HG03442 (cell line): ENCODE measurements around the gene IRX2.

Experiments used
- ATAC-seq: cut with Tn5 transposase; IDR thresholded peaks from one replicate; pipeline ENCODE4 v1.9.1; 2021; ENCODE audit warnings: mild to moderate bottlenecking, moderate library complexity; ENCODE audit not compliant: unreplicated experiment

The IRX2 gene

GRCh38 chr5:2721385-2722138 lies 29.9 kb downstream of the IRX2 start:
- ATAC-seq, result no peak

- ATAC-seq, result no peak
These were observed 32.1 kb downstream of the IRX2 start for GRCh38 chr5:2719332-2719731.

DNA sequence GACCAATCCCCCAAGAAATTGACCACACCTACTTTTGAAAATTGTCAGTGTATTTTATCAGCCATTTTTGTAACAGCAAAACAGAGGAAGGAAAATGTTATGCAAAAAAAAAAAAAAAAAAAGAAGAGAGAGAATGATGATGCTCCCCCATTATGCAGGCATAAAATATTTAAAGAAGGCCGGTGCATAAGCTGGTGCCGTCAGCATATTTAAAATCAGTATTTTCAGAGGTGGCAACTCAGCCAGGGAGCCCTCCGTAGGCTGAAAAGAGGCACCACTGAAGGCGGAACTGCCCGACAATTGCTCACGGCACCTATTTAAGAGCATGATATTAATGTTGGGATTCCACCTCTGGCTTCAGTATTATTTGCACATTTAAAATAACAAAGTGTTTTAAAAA lies 33.4 kb downstream of the IRX2 start:
- ATAC-seq, result no peak

DNA sequence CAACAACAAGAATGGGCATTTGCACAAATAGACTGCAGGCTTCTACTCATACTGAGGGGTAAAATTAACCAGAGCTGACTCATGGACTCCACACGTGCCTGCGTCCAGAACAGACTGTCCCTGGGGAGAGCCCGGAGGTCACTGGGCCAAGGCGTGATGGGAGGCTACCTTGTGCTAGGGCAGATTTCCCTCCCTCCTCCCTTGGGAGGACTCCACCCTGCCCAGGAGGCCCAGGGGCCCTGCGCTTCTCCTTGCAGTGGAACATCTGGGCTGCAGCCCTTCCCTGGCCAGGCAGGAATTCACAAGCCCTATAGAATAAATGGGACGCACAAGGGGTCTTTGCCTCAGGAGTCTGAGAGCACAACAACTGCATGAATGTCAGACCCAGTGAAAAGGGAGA lies 35.6 kb downstream of the IRX2 start:
- ATAC-seq, result no peak

- ATAC-seq, result no peak
These were observed 36.7 kb downstream of the IRX2 start for GRCh38 chr5:2714805-2715204.

DNA sequence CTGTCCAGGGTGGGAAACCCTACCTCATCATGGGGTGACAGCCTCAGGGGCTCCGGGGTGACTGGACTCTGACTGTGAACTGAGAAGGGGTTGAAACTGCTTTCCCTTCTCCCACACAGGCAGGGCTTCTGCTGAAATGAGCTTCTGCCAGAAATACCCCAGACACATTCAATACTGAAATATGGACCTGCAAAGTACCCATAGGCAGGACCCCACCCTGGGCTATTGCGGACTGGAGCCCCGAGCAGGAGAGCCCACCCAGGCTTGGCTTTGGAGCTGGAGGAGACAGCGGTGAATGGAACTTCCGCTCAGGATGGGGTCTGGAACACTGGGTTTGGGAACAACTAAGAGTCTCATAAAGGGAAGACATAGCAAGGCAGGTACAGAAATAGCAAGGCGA lies 37.5 kb downstream of the IRX2 start:
- ATAC-seq, result no peak

GRCh38 chr5:2711446-2712425 lies 39.7 kb downstream of the IRX2 start:
- no peak for ATAC-seq

DNA sequence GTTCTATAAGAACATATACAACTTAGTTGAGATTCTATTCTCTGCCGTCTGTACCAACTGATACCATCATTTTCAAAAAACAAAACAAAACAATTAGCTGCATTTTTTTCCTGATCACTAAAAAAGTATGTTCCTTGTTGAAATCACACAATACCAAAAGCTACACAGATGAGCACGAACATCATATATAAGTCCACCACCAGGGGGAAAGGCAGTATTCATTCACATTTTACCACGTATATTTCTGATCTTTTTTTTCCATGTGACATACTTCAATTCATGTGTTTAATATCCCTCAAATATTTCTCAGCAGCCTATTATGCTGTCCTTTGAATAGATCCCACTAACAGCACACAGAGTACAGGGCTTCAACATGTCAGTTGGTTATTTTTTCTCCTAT lies 40.6 kb downstream of the IRX2 start:
- ATAC-seq, result no peak

- ATAC-seq, result no peak
These were observed 41.3 kb downstream of the IRX2 start for GRCh38 chr5:2709976-2710689.

DNA sequence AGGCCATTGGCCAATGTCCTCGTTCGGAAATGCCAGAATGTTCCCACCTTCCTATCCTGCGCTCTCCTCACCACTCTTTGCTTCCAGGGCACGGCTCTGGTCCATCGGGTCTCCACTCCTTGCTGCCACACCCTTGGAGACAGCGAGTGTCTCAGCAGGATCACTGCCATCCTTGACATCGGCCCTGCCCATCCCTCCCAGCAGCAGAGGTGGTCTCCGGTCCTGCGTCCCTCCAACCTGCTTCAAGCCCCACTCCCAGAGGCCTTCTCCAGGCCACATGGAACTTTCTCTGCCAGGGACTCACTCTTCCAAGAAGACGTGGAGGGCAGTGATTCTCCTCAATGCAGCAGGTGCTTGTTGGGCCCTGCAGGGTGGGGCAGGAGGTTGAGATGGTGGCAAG lies 42.7 kb downstream of the IRX2 start:
- ATAC-seq, result no peak

DNA sequence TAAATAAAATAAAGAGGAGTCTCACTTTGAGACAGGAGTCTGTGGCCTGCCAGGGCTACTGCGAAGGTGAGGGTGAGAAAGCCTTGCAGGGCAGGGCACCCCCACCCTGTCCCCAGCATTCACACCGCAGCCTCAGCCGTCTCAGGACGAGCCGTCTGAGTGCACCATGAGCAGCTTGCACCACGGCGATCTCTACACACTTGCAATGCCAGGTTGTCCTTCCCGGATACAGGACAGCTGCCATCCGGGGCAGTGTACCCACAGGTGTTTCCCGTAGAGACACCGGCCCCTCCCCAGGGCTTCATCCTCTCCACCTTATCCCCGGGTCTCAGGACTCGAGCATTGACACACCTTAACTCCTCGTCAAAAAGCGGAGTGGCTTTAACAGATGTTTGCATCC lies 43.3 kb downstream of the IRX2 start:
- no peak for ATAC-seq

- ATAC-seq, result no peak
These were observed 45.6 kb downstream of the IRX2 start for GRCh38 chr5:2705861-2706260.

- ATAC-seq, result no peak
These were observed 46.5 kb downstream of the IRX2 start for GRCh38 chr5:2704806-2705645.

DNA sequence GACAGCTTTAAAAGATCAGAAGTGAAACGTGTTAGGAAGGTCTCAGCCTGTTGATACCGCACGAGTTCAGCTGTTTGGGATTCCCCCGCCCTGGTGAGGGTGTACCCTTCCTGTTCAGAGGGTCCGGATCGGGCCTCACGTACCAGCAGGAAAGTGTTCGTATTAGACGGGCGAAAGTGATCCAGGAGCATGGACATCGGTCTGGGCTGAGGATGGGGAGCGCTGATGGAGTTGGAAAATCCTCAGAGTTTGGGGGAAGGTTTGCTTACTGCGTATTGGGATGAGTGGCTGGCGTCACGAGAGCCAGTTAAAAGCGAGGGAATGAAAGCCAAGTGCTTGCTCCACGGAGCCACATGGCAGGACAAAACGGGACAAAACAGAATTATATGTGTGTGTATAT lies 47.4 kb downstream of the IRX2 start:
- no peak for ATAC-seq

DNA sequence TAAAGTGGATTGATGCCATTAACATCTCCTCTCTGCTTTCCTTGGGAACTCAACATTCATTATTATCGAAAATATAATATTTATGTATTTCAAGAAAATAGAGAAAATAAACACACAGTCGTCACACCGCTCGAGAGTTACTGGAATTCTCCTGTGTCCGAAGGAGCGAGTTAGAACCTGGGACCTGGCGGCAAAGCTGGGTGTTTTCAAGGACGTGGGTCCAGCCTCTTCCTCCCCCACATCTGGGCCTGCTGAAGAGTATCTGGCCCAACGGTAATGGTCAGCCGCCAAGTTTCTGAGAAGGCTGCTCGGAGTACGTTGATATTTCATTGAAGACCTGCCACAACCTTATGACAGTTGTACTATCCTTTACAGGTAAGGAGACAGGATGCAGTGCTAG lies 47.9 kb downstream of the IRX2 start:
- ATAC-seq, result no peak

DNA sequence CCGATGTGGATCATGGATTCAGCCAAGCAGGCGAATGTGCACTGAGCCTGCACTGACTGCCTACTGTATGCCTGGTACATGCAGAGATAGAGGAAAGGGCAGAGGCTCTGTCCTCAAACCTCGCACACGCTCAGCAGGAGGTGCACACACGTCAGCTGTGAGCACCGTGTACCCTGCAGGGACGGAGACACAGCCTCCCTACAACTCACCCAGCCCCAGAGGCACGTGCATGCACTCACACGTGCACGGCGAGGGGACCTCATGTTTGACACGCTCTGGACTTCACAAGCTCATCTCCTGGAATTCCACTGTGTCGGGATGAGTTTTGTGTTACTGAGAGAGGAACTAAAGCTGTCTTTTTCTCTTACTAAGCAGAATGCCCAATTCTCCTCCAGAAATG lies 48.4 kb downstream of the IRX2 start:
- ATAC-seq, result no peak

DNA sequence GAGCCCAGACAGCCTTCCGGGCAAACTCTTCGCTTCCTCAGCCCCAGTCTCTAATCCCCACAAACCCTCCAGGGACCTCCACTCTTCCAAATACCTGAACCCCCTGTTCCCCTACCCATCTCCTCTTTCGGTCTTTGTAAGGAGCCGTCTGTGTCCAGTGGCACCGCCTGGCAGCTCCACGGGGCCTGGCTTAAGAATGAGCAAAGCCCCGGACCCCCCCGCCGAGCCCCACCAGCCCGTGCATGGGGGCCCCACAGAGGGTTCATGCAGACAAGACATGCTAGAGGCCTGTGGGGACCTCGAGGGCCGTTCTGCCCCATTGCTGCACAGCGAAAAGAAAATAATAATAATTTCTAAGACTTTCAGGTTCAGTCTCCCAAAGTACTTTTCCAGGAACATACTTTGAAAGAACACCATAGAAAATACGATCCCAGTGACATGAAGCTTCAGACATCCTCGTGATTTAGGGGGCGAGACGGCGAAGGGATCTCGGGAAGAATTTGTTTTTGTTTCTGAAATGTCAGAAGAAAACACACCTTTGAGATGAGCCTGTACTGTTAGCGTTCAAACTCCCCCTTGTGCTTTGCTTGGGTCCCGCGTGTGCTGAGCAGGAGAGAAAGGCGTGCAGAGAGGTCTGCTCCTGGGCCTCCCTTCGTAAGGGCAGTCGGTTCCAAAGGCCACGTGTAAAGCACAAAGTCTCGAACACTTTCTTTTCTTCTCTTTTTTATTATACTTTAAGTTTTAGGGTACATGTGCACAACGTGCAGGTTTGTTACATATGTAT lies 49.2 kb downstream of the IRX2 start:
- no peak for ATAC-seq

DNA sequence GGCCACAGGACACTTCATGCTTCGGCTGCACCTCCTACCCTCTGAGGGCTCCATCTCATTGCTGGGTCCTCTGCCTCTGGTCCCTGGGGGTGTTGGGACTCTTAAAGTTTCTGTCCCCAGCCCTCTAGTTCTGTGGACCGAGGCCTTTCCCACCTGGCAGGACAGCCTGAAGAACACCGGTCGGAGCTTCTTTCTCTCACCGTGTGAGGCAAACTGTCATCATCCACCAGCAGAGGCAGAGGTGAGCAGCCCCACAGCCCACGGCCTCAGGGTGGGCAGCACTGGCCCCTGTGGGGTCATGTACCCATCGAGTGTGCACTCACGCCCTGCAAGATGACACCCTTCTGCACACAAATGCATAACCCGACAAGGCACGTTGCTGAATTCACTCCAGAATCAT lies 49.9 kb downstream of the IRX2 start:
- no peak for ATAC-seq

- ATAC-seq, result no peak
These were observed 50.6 kb downstream of the IRX2 start for GRCh38 chr5:2700876-2701275.

DNA sequence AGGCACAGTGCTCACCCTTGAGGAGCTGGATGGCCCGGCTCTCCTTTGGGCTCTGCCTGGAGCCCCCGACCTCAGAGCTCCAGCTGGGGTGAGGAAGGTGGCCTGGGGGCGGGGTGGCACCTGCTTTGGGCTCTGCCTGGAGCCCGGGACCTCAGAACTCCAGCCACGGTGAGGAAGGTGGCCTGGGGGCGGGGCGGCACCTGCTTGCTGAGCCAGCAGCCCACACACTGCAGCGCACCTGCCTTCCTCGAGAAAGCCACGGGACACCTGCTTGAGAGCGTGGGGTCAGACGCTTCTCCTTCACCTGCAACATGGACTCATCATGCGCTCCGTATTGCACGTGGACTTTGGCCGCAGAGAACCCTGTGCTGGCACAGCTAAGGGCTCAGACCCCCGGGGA lies 51.8 kb downstream of the IRX2 start:
- no peak for ATAC-seq
